Endodermal cell (in vitro differentiated cells): ENCODE data around the gene APBB1IP. TPM values are rescaled to one million over a fixed set of nuclear protein-coding genes. Genes with fewer than 3 reads are reported as not detected.

Experiments used
- DNase-seq: peaks from one replicate; pipeline ENCODE4 v3.0.0-alpha.2; 2017
- H3K27ac ChIP-seq: 2 replicates; pipeline ENCODE4 v1.5.1; 2013; ENCODE audit warnings: mild to moderate bottlenecking, low read depth, low read length, moderate library complexity
- H3K27me3 ChIP-seq: 2 replicates; pipeline ENCODE4 v1.6.1; 2013; ENCODE audit warnings: mild to moderate bottlenecking, low read length, moderate library complexity; ENCODE audit not compliant: insufficient read depth, control insufficient read depth, poor library complexity, severe bottlenecking
- H3K36me3 ChIP-seq: 2 replicates; pipeline ENCODE4 v1.7.0; 2013; ENCODE audit warnings: mild to moderate bottlenecking, low read length, moderate library complexity; ENCODE audit not compliant: control insufficient read depth, insufficient read depth
- H3K4me1 ChIP-seq: one replicate; pipeline ENCODE4 v1.7.0; 2013; ENCODE audit warnings: low read length; ENCODE audit not compliant: control insufficient read depth, insufficient read depth
- H3K4me3 ChIP-seq: 2 replicates; pipeline ENCODE4 v1.5.1; 2013; ENCODE audit warnings: mild to moderate bottlenecking, low read length, moderate library complexity
- H3K9ac ChIP-seq: 2 replicates; pipeline ENCODE4 v1.6.1; 2013; ENCODE audit warnings: mild to moderate bottlenecking, low read length, moderate library complexity; ENCODE audit not compliant: poor library complexity, severe bottlenecking; ENCODE audit errors: extremely low read depth
- H3K9me3 ChIP-seq: 2 replicates; pipeline ENCODE4 v1.6.1; 2013; ENCODE audit warnings: mild to moderate bottlenecking, low read length, moderate library complexity; ENCODE audit not compliant: control insufficient read depth
- H3K27ac Mint-ChIP-seq: 2 replicates; pipeline ENCODE4 v1.8.0; 2020; ENCODE audit warnings: mixed read lengths
- H3K27me3 Mint-ChIP-seq: 2 replicates; pipeline ENCODE4 v1.8.0; 2021; ENCODE audit warnings: mild to moderate bottlenecking, mixed read lengths; ENCODE audit not compliant: insufficient read depth
- H3K36me3 Mint-ChIP-seq: 2 replicates; pipeline ENCODE4 v1.8.0; 2020; ENCODE audit warnings: low read depth, mixed read lengths
- H3K4me1 Mint-ChIP-seq: 2 replicates; pipeline ENCODE4 v1.8.0; 2020; ENCODE audit warnings: mixed read lengths
- H3K4me3 Mint-ChIP-seq: 2 replicates; pipeline ENCODE4 v1.8.0; 2020; ENCODE audit warnings: mild to moderate bottlenecking, moderate library complexity, mixed read lengths
- H3K9me3 Mint-ChIP-seq: 2 replicates; pipeline ENCODE4 v1.8.0; 2020; ENCODE audit warnings: mild to moderate bottlenecking, mixed read lengths
- CTCF ChIP-seq: fragments of 200-600 bp; sonication (generic); conservative IDR thresholded peaks from 2 replicates; pipeline ENCODE4 v1.5.0; 2021; ENCODE audit warnings: antibody characterized with exemption, mild to moderate bottlenecking
- WGBS, 2 experiments: methylation state at CpG; one replicate each; pipeline versions ENCODE4 v1.1.5 to v1.1.7; 2013; ENCODE audit warnings: missing lambda C conversion rate in 2 of 2, mixed read lengths in 1 of 2; ENCODE audit not compliant: insufficient coverage in 1 of 2, insufficient read length in 1 of 2; 5-methylcytosine and 5-hydroxymethylcytosine counted together
- total RNA-seq, 2 donors: library from RNA; stranded (reverse); fragmentation: NEBNext Ultra II Directional in 1 of 2; extraction: Animal tissue kit (Norgen Biotek cat#: 25700) in 1 of 2; gene quantifications; 2 replicates in 1 of 2; 3 replicates in 1 of 2; pipeline ENCODE4 v1.2.1, GENCODE V29; 2021

APBB1IP gene
- total RNA-seq, 2 donors from 2014 or later, result 0.24 TPM

- WGBS, 2 experiments, result 90 to 95% methylated on average over 2 of the region's 2 CpGs
- DNase-seq, result no peak
These were observed 24.8 kb upstream of the APBB1IP start for GRCh38 chr10:26413375-26413774.

GRCh38 chr10:26417136-26417535 lies 21.0 kb upstream of the APBB1IP start:
- H3K4me1 ChIP-seq, result no peaks in the 10 kb centered on the region
- no peaks in the 10 kb centered on the region for H3K36me3 ChIP-seq
- Mint-ChIP-seq H3K4me3 (no peak overlapping the region), H3K27me3 (peaks cover 12% of the 10 kb centered on the region), H3K27ac (no peak overlapping the region), H3K36me3 (no peaks in the 10 kb centered on the region), H3K4me1 (no peaks in the 10 kb centered on the region), H3K9me3 (no peaks in the 10 kb centered on the region)
- no peak overlapping the region for H3K9ac ChIP-seq
- no peak for TF ChIP-seq CTCF
- H3K4me3 ChIP-seq, result no peak overlapping the region
- no peaks in the 10 kb centered on the region for H3K9me3 ChIP-seq
- no peak for DNase-seq
- H3K27ac ChIP-seq, result no peak overlapping the region
- H3K27me3 ChIP-seq, result no peaks in the 10 kb centered on the region
- 92 to 100% methylated on average over 1 to 2 of the region's 3 CpGs for WGBS, 2 experiments

More at GRCh38 chr10:26413375-26413774, 24.8 kb upstream of the APBB1IP start:
- H3K27me3 Mint-ChIP-seq, result peaks cover 12% of the 10 kb centered on the region
- Histone ChIP-seq H3K4me3 (no peak overlapping the region), H3K4me1 (no peaks in the 10 kb centered on the region), H3K27ac (no peak overlapping the region), H3K27me3 (no peaks in the 10 kb centered on the region), H3K9ac (no peak overlapping the region), H3K36me3 (no peaks in the 10 kb centered on the region), H3K9me3 (no peaks in the 10 kb centered on the region)
- H3K27ac Mint-ChIP-seq, result no peak overlapping the region
- no peaks in the 10 kb centered on the region for H3K36me3 Mint-ChIP-seq
- H3K4me1 Mint-ChIP-seq, result no peaks in the 10 kb centered on the region
- H3K9me3 Mint-ChIP-seq, result no peaks in the 10 kb centered on the region
- TF ChIP-seq CTCF, result no peak
- H3K4me3 Mint-ChIP-seq, result no peak overlapping the region

GRCh38 chr10:26422977-26423376 lies 15.2 kb upstream of the APBB1IP start:
- H3K27me3 Mint-ChIP-seq, result no peaks in the 10 kb centered on the region
- 61% methylated on average over 3 of the region's 3 CpGs; no CpG with 5 or more reads in 1 of the 2 experiments for WGBS, 2 experiments

More at GRCh38 chr10:26422977-26423376, 15.2 kb upstream of the APBB1IP start:
- Mint-ChIP-seq H3K4me3 (no peak overlapping the region), H3K27ac (no peak overlapping the region), H3K9me3 (no peaks in the 10 kb centered on the region), H3K36me3 (no peaks in the 10 kb centered on the region), H3K4me1 (no peaks in the 10 kb centered on the region)
- no peak overlapping the region for H3K9ac ChIP-seq
- no peaks in the 10 kb centered on the region for H3K4me1 ChIP-seq
- TF ChIP-seq CTCF, result no peak
- no peaks in the 10 kb centered on the region for H3K9me3 ChIP-seq
- DNase-seq, result no peak
- H3K36me3 ChIP-seq, result no peaks in the 10 kb centered on the region
- H3K27me3 ChIP-seq, result no peaks in the 10 kb centered on the region
- no peak overlapping the region for H3K27ac ChIP-seq
- no peak overlapping the region for H3K4me3 ChIP-seq
